GM18505 (cell line): ENCODE data around the gene TPRG1.

Source experiments
- ATAC-seq: cut with Tn5 transposase; IDR thresholded peaks from one replicate; pipeline ENCODE4 v1.9.1; 2021; ENCODE audit not compliant: unreplicated experiment
- POLR2A ChIP-seq: IDR thresholded peaks from 4 replicates; pipeline ENCODE4 v1.6.1; 2011; ENCODE audit warnings: borderline replicate concordance; ENCODE audit not compliant: insufficient read depth, insufficient read length; ENCODE audit errors: extremely low read depth

Gene TPRG1, protein sequence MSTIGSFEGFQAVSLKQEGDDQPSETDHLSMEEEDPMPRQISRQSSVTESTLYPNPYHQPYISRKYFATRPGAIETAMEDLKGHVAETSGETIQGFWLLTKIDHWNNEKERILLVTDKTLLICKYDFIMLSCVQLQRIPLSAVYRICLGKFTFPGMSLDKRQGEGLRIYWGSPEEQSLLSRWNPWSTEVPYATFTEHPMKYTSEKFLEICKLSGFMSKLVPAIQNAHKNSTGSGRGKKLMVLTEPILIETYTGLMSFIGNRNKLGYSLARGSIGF

DNA sequence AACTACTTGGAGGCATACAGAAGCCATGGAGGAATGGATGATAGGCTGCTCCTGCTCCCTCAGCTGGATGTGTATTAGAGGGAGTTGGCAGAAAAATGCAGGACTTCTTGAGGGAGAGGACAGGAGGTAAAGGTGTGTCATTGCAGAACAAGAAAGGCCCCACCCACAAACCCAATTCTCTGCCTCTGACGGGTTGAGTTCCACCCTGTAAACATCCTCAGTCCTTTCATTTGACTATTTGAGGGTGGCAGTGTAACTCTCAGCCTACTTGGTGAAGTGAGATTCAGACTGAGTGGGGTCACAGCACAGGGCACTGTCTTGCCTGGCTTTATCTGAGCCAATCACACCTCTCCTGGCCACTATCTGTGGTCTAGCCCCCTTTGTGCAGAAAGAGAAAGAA, at the start of gene TPRG1:
Gene TPRG1 (plus strand): TSS at position 265 of the 400 bp plus-strand sequence. CDS start 35,414 bp downstream, outside the sequence.
- ATAC-seq, result no peak
- TF ChIP-seq POLR2A, result no peak

DNA sequence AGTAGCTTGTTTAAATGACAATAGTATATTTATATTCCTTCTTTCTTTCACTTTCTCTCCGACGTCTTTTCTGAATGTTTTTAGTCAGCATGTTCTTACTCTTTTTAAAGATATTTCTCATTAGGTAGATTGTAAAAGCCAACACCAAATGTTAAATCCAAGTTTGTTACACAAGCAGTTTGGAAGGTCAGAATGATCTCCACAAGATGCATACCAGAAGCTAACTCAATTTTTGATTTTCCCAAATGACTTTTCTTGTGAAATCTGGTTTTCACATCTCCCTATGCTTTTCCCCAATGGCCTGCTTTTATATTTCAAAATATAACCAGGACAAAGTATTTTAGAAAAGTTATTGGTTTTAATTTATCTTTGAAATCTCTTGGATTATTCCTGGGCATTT, 49.7 kb upstream of the TPRG1 start:
- TF ChIP-seq POLR2A, result no peak
- ATAC-seq, result no peak

GRCh38 chr3:189122526-189123205, 49.1 kb upstream of the TPRG1 start:
- TF ChIP-seq POLR2A, result no peak
- no peak for ATAC-seq

GRCh38 chr3:189123595-189124387, 48.0 kb upstream of the TPRG1 start:
- TF ChIP-seq POLR2A, result no peak
- ATAC-seq, result no peak

DNA sequence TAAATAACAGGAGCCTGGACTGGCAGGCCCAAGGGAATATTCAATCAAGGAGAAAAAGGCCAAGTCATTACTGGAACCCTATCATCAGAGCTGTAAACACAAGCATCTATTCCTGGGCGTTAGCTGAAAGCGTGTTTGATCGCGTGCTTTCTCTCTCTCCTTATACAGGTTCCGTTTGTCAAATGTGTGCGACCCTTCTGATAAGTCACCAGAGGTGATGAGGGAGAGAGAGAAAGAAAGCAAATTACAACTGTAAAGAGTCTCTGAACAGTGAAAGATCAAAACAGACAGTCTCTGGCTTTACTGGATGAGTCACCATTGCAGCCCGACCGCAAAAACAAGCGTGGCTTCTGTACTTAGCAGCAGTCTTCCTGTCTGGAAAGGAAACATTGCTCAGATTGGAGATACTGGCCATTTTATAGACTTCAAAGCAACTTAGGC, 39.5 kb upstream of the TPRG1 start:
- no peak for TF ChIP-seq POLR2A
- peak; percentile 94 for ATAC-seq

DNA sequence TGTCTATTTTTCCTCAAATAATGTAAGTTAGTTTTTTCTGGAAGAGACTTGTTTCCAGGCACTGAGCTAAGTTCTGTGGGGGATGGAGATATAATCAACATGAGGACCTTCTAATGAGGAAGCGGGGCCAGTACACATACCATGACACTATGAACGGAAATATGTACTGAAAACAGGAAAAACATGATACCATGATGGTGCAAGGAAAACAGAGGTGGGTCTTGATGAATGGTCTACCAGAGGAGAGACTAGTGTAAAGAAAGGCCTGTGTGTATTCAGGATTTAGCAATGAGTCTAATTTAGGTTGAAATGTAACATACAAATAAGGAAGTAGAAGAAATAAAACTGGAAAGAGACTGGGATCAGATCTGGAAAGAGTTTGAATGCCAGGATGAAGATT, 38.9 kb upstream of the TPRG1 start:
- no peak for ATAC-seq
- no peak for TF ChIP-seq POLR2A

DNA sequence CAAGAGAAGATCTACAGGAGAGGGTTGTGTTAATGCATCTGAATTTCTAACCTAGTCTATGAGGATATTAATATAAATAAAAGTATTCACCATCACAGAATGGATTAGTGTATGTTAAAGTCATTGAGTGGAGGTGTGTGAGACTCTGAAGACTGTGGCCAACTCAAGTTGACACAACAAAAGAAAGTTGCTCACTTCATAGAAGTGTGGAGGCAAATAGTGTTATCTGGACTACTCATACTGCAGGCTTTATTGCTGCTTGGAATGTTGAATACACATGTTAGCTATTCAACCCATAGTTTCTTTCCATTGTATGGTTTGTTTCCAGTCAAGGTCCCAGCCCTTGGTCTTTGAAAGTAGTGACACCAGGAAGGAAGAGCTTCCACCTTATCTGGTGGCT, 38.0 kb upstream of the TPRG1 start:
- TF ChIP-seq POLR2A, result no peak
- no peak for ATAC-seq

- no peak for TF ChIP-seq POLR2A
These were observed 34.4 kb upstream of the TPRG1 start for GRCh38 chr3:189137416-189137815.

GRCh38 chr3:189138901-189139610, 32.7 kb upstream of the TPRG1 start:
- no peak for TF ChIP-seq POLR2A
- ATAC-seq, result no peak

More at GRCh38 chr3:189137416-189137815, 34.4 kb upstream of the TPRG1 start:
- ATAC-seq, result no peak

- TF ChIP-seq POLR2A, result no peak
- no peak for ATAC-seq
These were observed 32.2 kb upstream of the TPRG1 start for GRCh38 chr3:189139611-189139940.

DNA sequence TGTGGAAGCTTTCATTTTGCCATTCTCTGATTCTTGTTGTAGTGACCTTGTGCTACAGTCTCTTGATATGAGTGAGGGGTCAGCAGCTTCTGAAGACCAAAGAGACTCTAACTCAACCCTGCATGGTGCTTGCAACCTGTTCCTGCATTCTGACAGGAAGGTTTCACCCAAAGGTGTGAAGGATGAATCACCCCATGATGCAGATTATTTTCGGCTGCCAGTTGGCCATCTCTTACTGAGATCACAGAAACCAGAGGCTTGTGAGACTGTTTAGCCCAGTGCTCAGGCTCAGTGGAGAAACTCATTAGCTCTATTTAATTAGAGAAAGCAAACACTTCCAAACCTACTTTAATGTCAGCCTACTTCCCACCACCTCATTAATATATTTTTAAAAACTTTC, 29.2 kb upstream of the TPRG1 start:
- ATAC-seq, result no peak
- no peak for TF ChIP-seq POLR2A

DNA sequence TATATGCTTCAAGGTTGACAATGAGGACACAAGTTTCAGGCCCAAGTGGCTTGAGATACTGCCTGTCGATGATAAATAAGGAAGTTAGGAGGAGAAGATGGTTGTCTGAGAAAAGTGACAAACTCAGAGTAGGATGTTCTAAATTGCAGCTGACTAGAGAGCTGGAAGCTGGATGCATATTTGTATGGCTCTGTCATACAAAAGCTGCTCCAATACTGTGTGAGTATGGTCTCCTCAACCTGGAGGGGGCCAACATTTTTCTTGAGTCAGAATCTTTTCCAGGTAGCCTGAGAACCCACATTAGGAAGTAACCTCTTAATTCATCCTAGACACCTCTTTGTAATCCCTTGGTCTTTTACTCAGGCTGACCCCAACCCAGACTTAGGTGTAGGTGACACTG, 28.4 kb upstream of the TPRG1 start:
- ATAC-seq, result no peak
- no peak for TF ChIP-seq POLR2A

- ATAC-seq, result no peak
- no peak for TF ChIP-seq POLR2A
These were observed 28.0 kb upstream of the TPRG1 start for GRCh38 chr3:189143771-189144170.
